ENCODE data around the gene SMAGP.

GRCh38 chr12:51240971-51241370 is 29.2 kb downstream of the SMAGP start:
- TF ChIP-seq, protein P1, sequence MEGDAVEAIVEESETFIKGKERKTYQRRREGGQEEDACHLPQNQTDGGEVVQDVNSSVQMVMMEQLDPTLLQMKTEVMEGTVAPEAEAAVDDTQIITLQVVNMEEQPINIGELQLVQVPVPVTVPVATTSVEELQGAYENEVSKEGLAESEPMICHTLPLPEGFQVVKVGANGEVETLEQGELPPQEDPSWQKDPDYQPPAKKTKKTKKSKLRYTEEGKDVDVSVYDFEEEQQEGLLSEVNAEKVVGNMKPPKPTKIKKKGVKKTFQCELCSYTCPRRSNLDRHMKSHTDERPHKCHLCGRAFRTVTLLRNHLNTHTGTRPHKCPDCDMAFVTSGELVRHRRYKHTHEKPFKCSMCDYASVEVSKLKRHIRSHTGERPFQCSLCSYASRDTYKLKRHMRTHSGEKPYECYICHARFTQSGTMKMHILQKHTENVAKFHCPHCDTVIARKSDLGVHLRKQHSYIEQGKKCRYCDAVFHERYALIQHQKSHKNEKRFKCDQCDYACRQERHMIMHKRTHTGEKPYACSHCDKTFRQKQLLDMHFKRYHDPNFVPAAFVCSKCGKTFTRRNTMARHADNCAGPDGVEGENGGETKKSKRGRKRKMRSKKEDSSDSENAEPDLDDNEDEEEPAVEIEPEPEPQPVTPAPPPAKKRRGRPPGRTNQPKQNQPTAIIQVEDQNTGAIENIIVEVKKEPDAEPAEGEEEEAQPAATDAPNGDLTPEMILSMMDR (optimal IDR thresholded peaks at IDR 0.05 in 1 of 3, IDR thresholded peaks at IDR 0.05 in 1 of 3, conservative IDR thresholded peaks at IDR 0.05 in 1 of 3; ENCODE audit: extremely low read depth in 1 of 3, insufficient read depth in 2 of 3, low read length in 3 of 3) = no peak
- no peak for TF ChIP-seq EZH2 (IDR thresholded peaks at IDR 0.05; ENCODE audit: low read length)
